Activated T-cell treated with anti-CD3 and anti-CD28 coated beads, Interleukin-2, amount 50 U/mL, for 72 hours (primary cell): ENCODE results near the gene NMT2. TPM values are rescaled to one million over a fixed set of nuclear protein-coding genes. Genes with fewer than 3 reads are reported as not detected.

Experiments used
- ATAC-seq, 2 donors: fragments of 150-1000 bp; cut with Tn5 transposase; replicated peaks in 1 of 2; 2 replicates each; pipeline ENCODE4 v1.10.0; 2021; ENCODE audit warnings: moderate library complexity in 2 of 2, mild to moderate bottlenecking in 1 of 2
- DNase-seq, 2 donors: peaks; one replicate each; pipeline ENCODE4 v3.0.0; 2021 to 2022; ENCODE audit warnings: mixed read lengths in 1 of 2
- H3K27ac Mint-ChIP-seq: one replicate; pipeline ENCODE4 v1.8.0; 2022; ENCODE audit warnings: mild to moderate bottlenecking, moderate library complexity, mixed read lengths
- H3K27me3 Mint-ChIP-seq: one replicate; pipeline ENCODE4 v1.8.0; 2022; ENCODE audit warnings: low read depth, mixed read lengths
- H3K36me3 Mint-ChIP-seq, 2 donors: one replicate each; pipeline ENCODE4 v1.8.0; 2022; ENCODE audit warnings: mixed read lengths in 2 of 2, mild to moderate bottlenecking in 1 of 2; ENCODE audit not compliant: insufficient read depth in 2 of 2
- H3K4me1 Mint-ChIP-seq: one replicate; pipeline ENCODE4 v1.8.0; 2022; ENCODE audit warnings: low read depth, mixed read lengths
- H3K4me3 Mint-ChIP-seq, 2 donors: one replicate each; pipeline ENCODE4 v1.8.0; 2022; ENCODE audit warnings: mild to moderate bottlenecking in 2 of 2, mixed read lengths in 2 of 2, moderate library complexity in 2 of 2
- H3K9me3 Mint-ChIP-seq, 2 donors: one replicate each; pipeline ENCODE4 v1.8.0; 2022; ENCODE audit warnings: mixed read lengths in 2 of 2
- total RNA-seq, 2 donors: library from RNA; stranded (reverse); gene quantifications; one replicate each; pipeline ENCODE4 v1.2.3, GENCODE V29; 2022

NMT2 gene
- total RNA-seq, 2 donors from 2014 or later, result 24.4 to 35.2 TPM

DNA sequence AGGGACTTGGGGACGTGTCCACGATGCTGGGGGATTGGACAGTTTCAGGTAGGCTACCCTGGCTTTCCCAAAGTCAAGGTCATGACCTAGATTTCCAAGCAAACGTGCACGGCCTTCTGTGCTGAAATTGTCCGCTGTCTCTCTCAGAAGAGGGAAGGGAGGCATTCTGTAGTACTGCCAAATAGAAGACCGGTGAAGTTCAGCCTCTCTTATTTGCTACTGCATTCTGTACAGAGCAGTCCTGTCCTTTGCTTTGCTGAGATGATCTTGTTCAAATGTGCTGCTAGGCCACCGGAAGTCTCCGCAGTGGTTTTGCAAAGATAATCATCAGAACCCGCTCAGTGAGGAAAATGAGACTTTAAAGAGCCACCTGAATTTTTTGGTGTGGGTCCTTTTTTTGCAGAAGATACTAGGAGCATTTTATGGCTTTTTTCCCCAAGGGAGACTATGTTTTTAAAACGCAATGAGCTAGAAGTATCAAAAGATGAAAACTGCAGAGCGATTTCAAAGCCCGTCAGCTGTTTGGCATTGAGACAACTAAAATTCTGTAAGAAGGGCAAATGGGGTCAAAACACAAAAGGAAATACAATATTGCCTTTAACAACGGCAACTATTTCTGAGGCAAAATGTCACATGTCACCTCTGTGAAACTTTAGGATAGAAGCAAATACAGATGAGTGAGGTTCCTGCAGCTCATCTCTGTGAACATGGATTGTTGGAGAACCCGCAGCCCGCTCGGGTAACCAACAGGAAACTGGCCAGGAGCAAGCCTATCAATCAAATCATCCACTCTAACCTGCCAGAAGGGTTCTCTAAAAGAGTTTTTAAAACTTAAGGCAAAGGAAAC lies 1.3 kb upstream of the NMT2 start:
- DNase-seq (peak; percentile 54 to 56), ATAC-seq (peak; percentile 15 to 16)
- H3K4me3 Mint-ChIP-seq, result peak overlapping the region; percentile 77 to 88
- H3K36me3 Mint-ChIP-seq, result peaks cover 4 to 5% of the 10 kb centered on the region in 2 donors
- H3K27ac Mint-ChIP-seq, result peak overlapping the region; percentile 45
- H3K27me3 Mint-ChIP-seq, result no peaks in the 10 kb centered on the region
- H3K9me3 Mint-ChIP-seq, result no peaks in the 10 kb centered on the region
- peaks cover 55% of the 10 kb centered on the region for H3K4me1 Mint-ChIP-seq

- Mint-ChIP-seq H3K27me3 (no peaks in the 10 kb centered on the region), H3K4me3 (peak overlapping the region; percentile 77 to 88), H3K4me1 (peaks cover 63% of the 10 kb centered on the region), H3K9me3 (no peaks in the 10 kb centered on the region), H3K36me3 (peaks cover 4 to 5% of the 10 kb centered on the region in 2 donors), H3K27ac (peak overlapping the region; percentile 45)
- peak; percentile 64 to 69 for ATAC-seq
- DNase-seq, result peak; percentile 95 to 96
These were observed 477 bp upstream of the NMT2 start for GRCh38 chr10:15168786-15169554.

DNA sequence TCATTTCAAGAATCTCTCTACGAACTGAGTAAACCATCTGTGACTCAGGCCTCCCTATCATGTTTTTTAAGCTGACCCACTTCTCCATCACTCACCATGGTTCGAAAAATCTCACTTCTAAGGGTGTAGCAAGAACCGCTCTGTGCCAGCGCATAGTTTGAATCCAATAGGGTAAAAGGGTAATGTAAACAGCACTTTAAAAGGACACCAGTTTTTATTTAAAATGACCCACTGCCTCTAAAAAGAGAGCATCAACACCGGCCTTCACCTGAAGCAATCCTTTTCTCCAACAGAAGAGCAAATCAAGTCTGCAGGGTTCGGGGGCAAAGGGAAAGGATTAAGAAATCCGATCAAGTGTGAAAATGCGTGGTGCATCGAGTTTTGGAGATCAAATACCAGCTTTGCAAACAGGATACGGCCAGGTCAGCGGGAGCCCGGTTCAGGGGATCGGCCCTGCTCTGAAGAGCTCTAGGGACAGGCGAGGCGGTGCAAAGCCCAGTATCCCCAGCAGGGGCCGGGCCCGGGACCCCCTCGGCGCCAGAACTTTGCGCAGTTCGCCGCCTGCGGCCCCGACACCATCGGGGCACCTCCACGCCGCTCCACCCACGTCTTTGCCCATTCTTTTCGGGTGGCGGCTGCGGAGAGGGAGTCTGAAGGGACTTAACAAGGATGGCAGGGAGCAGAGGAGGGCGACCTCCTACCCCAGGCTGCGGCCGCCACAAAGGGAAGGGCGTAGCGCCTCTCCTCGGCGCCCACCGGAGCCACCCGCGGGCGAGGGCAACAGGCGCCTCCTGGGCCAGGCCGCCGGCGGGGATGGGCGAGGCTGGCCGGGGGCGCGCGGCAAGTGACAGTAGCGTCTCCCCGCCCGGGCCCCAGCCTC lies 842 bp downstream of the NMT2 start:
- Mint-ChIP-seq H3K4me1 (peaks cover 71% of the 10 kb centered on the region), H3K9me3 (no peaks in the 10 kb centered on the region), H3K27me3 (no peaks in the 10 kb centered on the region), H3K4me3 (peak overlapping the region; percentile 97 to 100), H3K36me3 (peaks cover 4 to 5% of the 10 kb centered on the region in 2 donors), H3K27ac (peak overlapping the region; percentile 95)
- DNase-seq (peak; percentile 60 to 65), ATAC-seq (peak; percentile 61 to 62)

DNA sequence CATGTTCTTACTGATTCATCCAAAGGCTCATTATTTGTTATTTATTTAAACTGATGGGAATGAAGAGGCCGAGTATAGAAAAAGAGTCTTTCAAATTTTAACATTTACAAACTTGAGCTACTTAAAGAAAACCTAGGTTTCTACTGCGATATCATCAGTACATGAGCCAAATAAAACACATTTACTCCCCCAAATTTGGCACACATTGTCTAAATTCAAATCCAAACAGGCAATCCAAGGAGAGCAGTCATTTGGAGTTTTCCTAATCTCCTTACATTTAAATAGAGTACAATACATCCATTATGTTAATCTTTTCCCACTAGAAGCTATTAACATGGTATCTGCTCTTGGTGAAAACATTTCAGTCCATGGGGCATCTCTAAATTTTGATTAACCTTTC lies 2.2 kb downstream of the NMT2 start:
- H3K36me3 Mint-ChIP-seq, result peaks cover 4 to 5% of the 10 kb centered on the region in 2 donors
- no peak overlapping the region for H3K27ac Mint-ChIP-seq
- H3K4me1 Mint-ChIP-seq, result peaks cover 79% of the 10 kb centered on the region
- H3K4me3 Mint-ChIP-seq, result peak overlapping the region; percentile 97 to 100
- DNase-seq (no peak), ATAC-seq (no peak)
- H3K9me3 Mint-ChIP-seq, result no peaks in the 10 kb centered on the region
- no peaks in the 10 kb centered on the region for H3K27me3 Mint-ChIP-seq

GRCh38 chr10:15163253-15163828 lies 5.2 kb downstream of the NMT2 start:
- no peak for DNase-seq
- no peak for ATAC-seq
- peak overlapping the region; percentile 55 to 67 for H3K4me3 Mint-ChIP-seq
- peaks cover 4 to 10% of the 10 kb centered on the region in 2 donors for H3K36me3 Mint-ChIP-seq
- H3K27ac Mint-ChIP-seq, result no peak overlapping the region
- peaks cover 73% of the 10 kb centered on the region for H3K4me1 Mint-ChIP-seq
- H3K9me3 Mint-ChIP-seq, result no peaks in the 10 kb centered on the region
- no peaks in the 10 kb centered on the region for H3K27me3 Mint-ChIP-seq

GRCh38 chr10:15158972-15159371 lies 9.5 kb downstream of the NMT2 start:
- Mint-ChIP-seq H3K4me1 (peaks cover 52% of the 10 kb centered on the region), H3K27me3 (no peaks in the 10 kb centered on the region), H3K27ac (no peak overlapping the region), H3K9me3 (no peaks in the 10 kb centered on the region), H3K36me3 (peaks cover 0 to 10% of the 10 kb centered on the region in 2 donors), H3K4me3 (no peak overlapping the region)
- no peak for DNase-seq
- ATAC-seq, result no peak

- H3K4me1 Mint-ChIP-seq, result peaks cover 47% of the 10 kb centered on the region
- ATAC-seq, result no peak
- H3K27me3 Mint-ChIP-seq, result no peaks in the 10 kb centered on the region
- H3K9me3 Mint-ChIP-seq, result no peaks in the 10 kb centered on the region
- H3K36me3 Mint-ChIP-seq, result peaks cover 0 to 10% of the 10 kb centered on the region in 2 donors
- H3K27ac Mint-ChIP-seq, result no peak overlapping the region
- no peak for DNase-seq
- no peak overlapping the region for H3K4me3 Mint-ChIP-seq
These were observed 10.0 kb downstream of the NMT2 start for GRCh38 chr10:15158448-15158847.

- no peak for ATAC-seq
- Mint-ChIP-seq H3K4me3 (no peak overlapping the region), H3K27ac (no peak overlapping the region), H3K27me3 (no peaks in the 10 kb centered on the region), H3K36me3 (peaks cover 0 to 15% of the 10 kb centered on the region in 2 donors), H3K4me1 (peaks cover 48% of the 10 kb centered on the region), H3K9me3 (no peaks in the 10 kb centered on the region)
- DNase-seq, result no peak
These were observed 12.4 kb downstream of the NMT2 start for GRCh38 chr10:15155978-15156656.

- no peak for DNase-seq
- Mint-ChIP-seq H3K4me1 (peaks cover 26% of the 10 kb centered on the region), H3K9me3 (no peaks in the 10 kb centered on the region), H3K36me3 (peaks cover 0 to 13% of the 10 kb centered on the region in 2 donors), H3K27ac (no peak overlapping the region), H3K4me3 (no peak overlapping the region), H3K27me3 (no peaks in the 10 kb centered on the region)
- ATAC-seq, result no peak
These were observed 15.9 kb downstream of the NMT2 start for GRCh38 chr10:15152556-15152955.

GRCh38 chr10:15150563-15150962 lies 17.9 kb downstream of the NMT2 start:
- no peak overlapping the region for H3K4me3 Mint-ChIP-seq
- H3K27ac Mint-ChIP-seq, result no peak overlapping the region
- H3K4me1 Mint-ChIP-seq, result peaks cover 30% of the 10 kb centered on the region
- no peak for ATAC-seq
- peaks cover 0 to 8% of the 10 kb centered on the region in 2 donors for H3K36me3 Mint-ChIP-seq
- H3K9me3 Mint-ChIP-seq, result no peaks in the 10 kb centered on the region
- no peaks in the 10 kb centered on the region for H3K27me3 Mint-ChIP-seq
- DNase-seq, result no peak

DNA sequence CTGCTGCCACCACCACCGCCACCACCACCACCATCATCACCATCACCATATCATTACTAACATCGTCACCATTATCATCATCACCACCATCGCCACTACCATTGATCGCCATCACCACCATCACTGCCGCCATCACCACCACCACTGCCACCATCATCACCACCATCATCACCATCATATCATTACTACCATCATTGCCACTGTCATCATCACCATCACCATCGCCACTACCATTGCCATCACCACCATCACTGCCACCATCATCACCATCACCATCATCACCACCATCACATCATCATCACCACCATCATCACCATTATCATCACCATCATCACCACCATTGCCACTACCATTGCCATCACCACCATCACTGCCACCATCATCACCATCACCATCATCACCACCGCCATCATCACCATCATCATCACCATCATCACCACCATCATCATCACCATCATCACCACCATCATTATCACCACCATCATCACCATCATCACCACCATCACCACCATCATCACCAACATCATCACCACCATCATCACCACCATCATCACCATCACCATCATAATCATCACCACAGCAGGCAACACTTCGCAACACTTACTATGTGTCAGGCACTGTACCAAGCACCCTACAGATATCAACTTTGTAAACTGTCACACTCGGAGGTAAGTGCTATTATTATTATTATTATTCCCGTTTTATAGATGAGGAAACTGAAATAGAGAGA lies 19.3 kb downstream of the NMT2 start:
- no peak overlapping the region for H3K27ac Mint-ChIP-seq
- peaks cover 0 to 7% of the 10 kb centered on the region in 2 donors for H3K36me3 Mint-ChIP-seq
- peaks cover 44% of the 10 kb centered on the region for H3K4me1 Mint-ChIP-seq
- H3K27me3 Mint-ChIP-seq, result no peaks in the 10 kb centered on the region
- H3K9me3 Mint-ChIP-seq, result no peaks in the 10 kb centered on the region
- H3K4me3 Mint-ChIP-seq, result no peak overlapping the region
- ATAC-seq (no peak), DNase-seq (no peak)
